Embryonic facial prominence (tissue), 1 donor: Measurements from ENCODE around the gene TBC1D25.

Source experiments
- DNase-seq: peaks from one replicate; pipeline ENCODE4 v3.0.0-alpha.2; 2016; ENCODE audit errors: extremely low spot score

Gene TBC1D25

GRCh38 chrX:48601741-48602394, 62.4 kb downstream of the TBC1D25 start:
- DNase-seq: no peak

- no peak for DNase-seq
Observed at GRCh38 chrX:48604701-48605100, 65.2 kb downstream of the TBC1D25 start.

GRCh38 chrX:48606091-48606490, 66.6 kb downstream of the TBC1D25 start:
- no peak for DNase-seq

GRCh38 chrX:48611703-48612102, 72.2 kb downstream of the TBC1D25 start:
- DNase-seq: no peak
